ENCODE measurements around the gene TRAPPC6A. TPM values are rescaled to one million over a fixed set of nuclear protein-coding genes. Genes with fewer than 3 reads are reported as not detected.

Gene TRAPPC6A
- total RNA-seq, 1 experiment from 2014 or later = 26.9 TPM

DNA sequence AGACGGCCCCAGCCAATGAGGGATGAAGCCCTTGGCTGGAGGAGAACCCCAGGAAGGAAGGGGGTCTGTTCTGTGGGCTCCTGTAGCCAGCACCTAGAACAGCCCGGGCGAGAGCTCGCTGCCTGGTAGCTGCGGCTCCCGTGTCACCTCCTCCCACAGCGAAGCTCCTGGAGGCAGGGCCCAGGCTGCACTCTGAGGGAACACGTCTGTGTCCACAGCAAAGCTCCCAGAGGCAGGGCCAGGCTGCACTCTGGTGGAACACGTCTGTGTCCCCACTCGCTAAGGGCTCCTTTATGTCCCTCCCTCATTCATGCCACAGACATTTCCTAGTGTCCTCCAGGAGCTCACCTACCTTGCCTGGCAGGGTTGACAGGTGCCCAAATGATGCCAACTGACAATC is 8.4 kb downstream of the TRAPPC6A start (continued):
- no peak for TF ChIP-seq ELF1 (IDR thresholded peaks at IDR 0.05; ENCODE audit: borderline replicate concordance, low read depth)

DNA sequence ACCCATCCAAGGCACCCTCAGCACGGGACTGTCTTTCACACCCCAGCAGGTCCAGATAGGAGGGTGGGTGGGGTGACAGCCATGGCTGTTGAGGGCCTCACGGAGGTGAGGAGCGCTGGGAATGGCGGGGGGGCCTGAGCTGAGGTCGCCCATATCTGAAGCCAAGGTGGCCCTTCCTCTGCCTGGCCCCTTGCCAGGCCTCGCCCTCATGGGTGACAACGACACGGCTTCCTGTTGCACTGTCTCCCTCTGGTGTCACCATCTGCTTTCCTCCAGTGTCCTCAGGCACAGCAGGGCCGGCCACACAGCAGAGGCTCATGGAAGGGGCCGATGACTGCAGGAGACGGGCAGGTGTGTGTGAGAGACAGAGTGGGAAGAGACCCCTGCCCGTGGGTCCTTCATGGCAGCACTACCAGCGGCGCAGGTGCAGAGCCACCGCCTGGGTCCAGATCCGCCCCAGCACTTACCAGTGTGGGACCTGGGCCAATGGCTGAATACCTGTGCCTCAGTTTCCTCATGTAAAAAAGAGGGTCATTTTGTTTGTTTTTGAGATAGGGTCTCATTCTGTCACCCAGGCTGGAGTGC is 9.2 kb downstream of the TRAPPC6A start:
- no peak overlapping the region for H3K27ac ChIP-seq (ENCODE audit: low read depth, low read length)
- peaks cover 13 to 28% of the 10 kb centered on the region in 2 experiments for H3K4me1 ChIP-seq (ENCODE audit: control insufficient read depth in 1 of 2, insufficient read depth in 2 of 2, low read length in 2 of 2)
- TF ChIP-seq TCF7L2 (IDR thresholded peaks at IDR 0.05; ENCODE audit: borderline replicate concordance, extremely low read depth, insufficient read depth, insufficient read length) = no peak
- TF ChIP-seq RAD21 (IDR thresholded peaks at IDR 0.05; ENCODE audit: low read depth) = no peak
- no peak for TF ChIP-seq SIN3A (IDR thresholded peaks at IDR 0.05; ENCODE audit: low read depth)
- no peak for TF ChIP-seq SP1 (IDR thresholded peaks at IDR 0.05; ENCODE audit: low read depth)
- no peak for TF ChIP-seq CBX3 (IDR thresholded peaks at IDR 0.05; ENCODE audit: low read depth)
- TF ChIP-seq ZFX (IDR thresholded peaks at IDR 0.05) = no peak
- TF ChIP-seq, protein P1, sequence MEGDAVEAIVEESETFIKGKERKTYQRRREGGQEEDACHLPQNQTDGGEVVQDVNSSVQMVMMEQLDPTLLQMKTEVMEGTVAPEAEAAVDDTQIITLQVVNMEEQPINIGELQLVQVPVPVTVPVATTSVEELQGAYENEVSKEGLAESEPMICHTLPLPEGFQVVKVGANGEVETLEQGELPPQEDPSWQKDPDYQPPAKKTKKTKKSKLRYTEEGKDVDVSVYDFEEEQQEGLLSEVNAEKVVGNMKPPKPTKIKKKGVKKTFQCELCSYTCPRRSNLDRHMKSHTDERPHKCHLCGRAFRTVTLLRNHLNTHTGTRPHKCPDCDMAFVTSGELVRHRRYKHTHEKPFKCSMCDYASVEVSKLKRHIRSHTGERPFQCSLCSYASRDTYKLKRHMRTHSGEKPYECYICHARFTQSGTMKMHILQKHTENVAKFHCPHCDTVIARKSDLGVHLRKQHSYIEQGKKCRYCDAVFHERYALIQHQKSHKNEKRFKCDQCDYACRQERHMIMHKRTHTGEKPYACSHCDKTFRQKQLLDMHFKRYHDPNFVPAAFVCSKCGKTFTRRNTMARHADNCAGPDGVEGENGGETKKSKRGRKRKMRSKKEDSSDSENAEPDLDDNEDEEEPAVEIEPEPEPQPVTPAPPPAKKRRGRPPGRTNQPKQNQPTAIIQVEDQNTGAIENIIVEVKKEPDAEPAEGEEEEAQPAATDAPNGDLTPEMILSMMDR (IDR thresholded peaks at IDR 0.05 in 2 of 3, conservative IDR thresholded peaks at IDR 0.05 in 1 of 3; ENCODE audit: borderline replicate concordance in 1 of 3, insufficient read depth in 1 of 3, low read depth in 2 of 3, low read length in 2 of 3) = no peak
- TF ChIP-seq FOSL1 (IDR thresholded peaks at IDR 0.05; ENCODE audit: low read depth) = no peak
- TF ChIP-seq POLR2AphosphoS5 (IDR thresholded peaks at IDR 0.05; ENCODE audit: low read depth, low read length) = no peak
- DNase-seq (ENCODE audit: low read depth, low spot score) (no peak), ATAC-seq (no peak)
- H3K9me3 ChIP-seq (ENCODE audit: control insufficient read depth in 1 of 2, insufficient read depth in 1 of 2, low read depth in 1 of 2, low read length in 2 of 2) = no peaks in the 10 kb centered on the region
- ChIA-PET RAD21 (ENCODE audit: low non-redundant PET in 1 of 2, low total read pairs in 2 of 2, uncharacterized antibody in 2 of 2, unreplicated experiment in 2 of 2) (interaction anchor here in 1 of 2 experiments (0.9 kb wide), 1 partner anchor 15 kb away, joined by 3 read pairs; no protein-coding TSS in a partner anchor), POLR2A (no interaction called here), CTCF (no interaction called here)
- no peaks in the 10 kb centered on the region for H4K20me1 ChIP-seq (ENCODE audit: insufficient read depth)
- intact Hi-C loops (cut with micrococcal nuclease) = no loop called here
- no peak overlapping the region for H3K9ac ChIP-seq (ENCODE audit: low read length)
- no TSS peak for BruUV-seq (replicated peaks)
- H2AFZ ChIP-seq (ENCODE audit: low read depth, low read length, poor library complexity, severe bottlenecking) = no peak overlapping the region
- H3K4me3 ChIP-seq (replicated peaks in 1 of 2; ENCODE audit: low read depth in 1 of 2, low read length in 2 of 2) = no peak overlapping the region
- H3K36me3 ChIP-seq (ENCODE audit: control insufficient read depth in 1 of 2, insufficient read depth in 2 of 2, low read length in 2 of 2) = no peaks in the 10 kb centered on the region
- H3K9me2 ChIP-seq (ENCODE audit: insufficient read depth) = no peaks in the 10 kb centered on the region
- no peaks in the 10 kb centered on the region for H3K79me2 ChIP-seq (ENCODE audit: insufficient read depth, low read length)
- H3K4me2 ChIP-seq (ENCODE audit: low read length) = peak overlapping the region; percentile 19; the same call in 1 of the 2 replicates
- no peaks in the 10 kb centered on the region for H3K27me3 ChIP-seq (ENCODE audit: insufficient read depth, low read length)
